HCEC 1CT (cell line): ENCODE measurements around the gene SH3TC1.

Experiments used
- DNase-seq: peaks from one replicate; pipeline ENCODE4 v3.0.0-alpha.2; 2017

The SH3TC1 gene

GRCh38 chr4:8233672-8234484 is 34.8 kb downstream of the SH3TC1 start:
- DNase-seq, result no peak

DNA sequence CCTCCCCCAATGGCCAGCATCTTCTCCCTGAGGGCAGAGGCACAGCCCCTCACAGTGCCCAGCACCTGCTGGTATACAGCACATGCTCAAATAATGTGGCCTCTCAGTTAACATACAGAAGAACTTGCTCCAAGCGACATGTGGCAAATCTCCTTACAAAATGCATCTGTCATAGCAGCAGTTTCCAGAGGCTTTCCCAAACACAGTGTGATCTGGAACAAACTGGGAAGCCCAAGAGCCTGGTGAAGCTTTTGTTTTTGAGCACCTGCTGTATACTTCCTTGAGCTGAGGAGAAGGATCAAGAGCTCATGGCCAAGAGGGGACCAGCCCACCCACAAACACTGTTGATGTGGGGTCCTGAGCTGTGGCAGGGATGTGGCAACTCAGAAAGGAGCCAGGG is 35.6 kb downstream of the SH3TC1 start:
- no peak for DNase-seq

GRCh38 chr4:8235224-8235623 is 36.1 kb downstream of the SH3TC1 start:
- DNase-seq, result no peak

- no peak for DNase-seq
Measured at GRCh38 chr4:8235686-8236085, 36.6 kb downstream of the SH3TC1 start.

DNA sequence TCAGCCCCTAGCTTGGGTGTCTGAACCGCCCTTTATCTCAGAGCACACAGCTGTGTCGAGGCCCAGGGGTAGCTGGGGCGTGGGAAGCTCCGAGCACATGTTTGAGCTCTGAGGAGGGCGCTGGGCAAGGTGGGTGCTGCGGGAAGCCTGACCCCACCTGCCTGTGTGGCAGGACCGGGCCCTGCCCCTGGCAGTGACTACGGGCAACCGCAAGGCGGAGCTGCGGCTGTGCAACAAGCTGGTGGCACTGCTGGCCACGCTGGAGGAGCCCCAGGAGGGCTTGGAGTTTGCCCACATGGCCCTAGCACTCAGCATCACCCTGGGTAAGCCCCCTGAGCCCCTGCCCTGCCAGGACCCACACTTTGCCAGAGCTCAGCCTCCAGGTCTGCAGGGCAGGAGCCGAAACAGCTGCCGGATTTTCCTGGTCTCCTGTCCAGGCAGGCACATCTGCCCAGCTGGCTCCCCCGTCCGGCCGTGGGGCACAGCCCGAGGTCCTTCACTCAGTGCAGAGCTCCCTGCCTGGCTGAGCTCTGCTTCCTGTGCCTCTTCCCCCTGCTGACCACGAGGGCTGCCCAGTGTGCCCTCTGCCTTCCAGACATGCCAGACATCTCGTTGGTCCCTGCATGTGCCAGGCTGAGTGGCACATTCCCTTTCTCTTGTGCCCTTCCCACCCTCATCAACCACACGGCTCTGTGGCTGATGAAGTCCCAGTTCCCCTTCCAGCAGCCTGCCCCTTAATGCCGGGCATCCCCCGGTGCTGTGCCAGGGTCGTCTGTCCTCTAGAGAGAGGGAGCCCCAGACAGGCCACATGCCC is 37.2 kb downstream of the SH3TC1 start:
- DNase-seq, result no peak

GRCh38 chr4:8236920-8237195 is 37.8 kb downstream of the SH3TC1 start:
- no peak for DNase-seq

DNA sequence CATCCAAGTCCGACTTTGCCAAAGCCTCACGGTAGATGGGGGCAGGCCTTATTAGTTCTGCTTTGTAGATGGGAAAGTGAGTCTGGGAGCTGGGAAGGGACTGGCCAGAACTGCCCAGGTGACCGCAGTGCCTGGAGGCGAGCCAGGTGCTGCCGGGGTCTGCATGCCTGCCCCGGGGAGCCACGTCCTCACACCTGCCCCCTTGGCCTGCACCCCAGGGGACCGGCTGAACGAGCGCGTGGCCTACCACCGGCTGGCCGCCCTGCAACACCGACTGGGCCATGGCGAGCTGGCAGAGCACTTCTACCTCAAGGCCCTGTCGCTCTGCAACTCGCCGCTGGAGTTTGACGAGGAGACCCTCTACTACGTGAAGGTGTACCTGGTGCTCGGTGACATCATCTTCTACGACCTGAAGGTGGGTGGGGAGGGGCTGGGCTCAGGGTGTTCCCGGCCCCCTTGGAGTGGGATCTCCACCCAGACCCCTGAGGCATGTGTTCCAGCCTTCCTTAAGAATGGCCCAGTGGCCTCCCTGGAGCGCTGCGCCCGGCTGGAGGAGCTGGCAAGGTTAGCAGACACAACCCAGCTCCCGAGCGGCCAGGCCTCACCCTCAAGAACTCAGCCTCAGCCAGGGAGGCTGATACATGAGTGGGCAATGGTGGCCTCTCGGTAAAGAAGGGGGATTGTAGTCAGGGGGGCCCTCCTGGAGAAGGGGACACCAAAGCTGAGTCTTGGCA is 38.3 kb downstream of the SH3TC1 start:
- no peak for DNase-seq

GRCh38 chr4:8238036-8238511 is 39.0 kb downstream of the SH3TC1 start:
- no peak for DNase-seq

DNA sequence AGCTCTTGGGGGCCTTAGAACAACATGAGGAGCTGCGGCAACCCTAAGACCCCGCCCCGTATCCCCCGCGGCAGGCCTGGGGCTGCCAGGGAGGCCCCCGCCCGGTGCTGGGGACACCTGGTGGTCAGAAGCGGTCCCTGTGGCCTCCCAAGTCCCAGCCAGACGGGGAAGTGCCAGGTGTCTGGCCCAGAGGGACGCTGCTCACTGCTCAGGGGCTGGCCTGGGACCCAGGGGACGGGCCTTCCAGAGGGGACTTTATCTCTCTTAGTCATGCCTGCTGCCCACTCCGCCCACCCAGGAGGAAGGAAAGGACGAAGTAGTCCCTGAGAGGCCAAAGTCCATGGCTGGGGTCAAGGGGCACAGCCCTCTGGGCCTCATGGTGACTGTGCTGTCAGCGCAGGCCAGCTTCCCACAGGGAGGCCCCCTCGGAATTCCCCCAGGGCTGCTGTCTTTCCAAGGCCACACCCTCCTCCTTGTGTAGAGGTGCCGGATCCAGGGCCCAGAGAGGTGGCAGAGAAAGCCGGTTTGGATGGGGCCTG is 39.5 kb downstream of the SH3TC1 start:
- DNase-seq, result no peak

- DNase-seq, result no peak
Measured at GRCh38 chr4:8239226-8239625, 40.1 kb downstream of the SH3TC1 start.

- no peak for DNase-seq
Measured at GRCh38 chr4:8239661-8240060, 40.6 kb downstream of the SH3TC1 start.

DNA sequence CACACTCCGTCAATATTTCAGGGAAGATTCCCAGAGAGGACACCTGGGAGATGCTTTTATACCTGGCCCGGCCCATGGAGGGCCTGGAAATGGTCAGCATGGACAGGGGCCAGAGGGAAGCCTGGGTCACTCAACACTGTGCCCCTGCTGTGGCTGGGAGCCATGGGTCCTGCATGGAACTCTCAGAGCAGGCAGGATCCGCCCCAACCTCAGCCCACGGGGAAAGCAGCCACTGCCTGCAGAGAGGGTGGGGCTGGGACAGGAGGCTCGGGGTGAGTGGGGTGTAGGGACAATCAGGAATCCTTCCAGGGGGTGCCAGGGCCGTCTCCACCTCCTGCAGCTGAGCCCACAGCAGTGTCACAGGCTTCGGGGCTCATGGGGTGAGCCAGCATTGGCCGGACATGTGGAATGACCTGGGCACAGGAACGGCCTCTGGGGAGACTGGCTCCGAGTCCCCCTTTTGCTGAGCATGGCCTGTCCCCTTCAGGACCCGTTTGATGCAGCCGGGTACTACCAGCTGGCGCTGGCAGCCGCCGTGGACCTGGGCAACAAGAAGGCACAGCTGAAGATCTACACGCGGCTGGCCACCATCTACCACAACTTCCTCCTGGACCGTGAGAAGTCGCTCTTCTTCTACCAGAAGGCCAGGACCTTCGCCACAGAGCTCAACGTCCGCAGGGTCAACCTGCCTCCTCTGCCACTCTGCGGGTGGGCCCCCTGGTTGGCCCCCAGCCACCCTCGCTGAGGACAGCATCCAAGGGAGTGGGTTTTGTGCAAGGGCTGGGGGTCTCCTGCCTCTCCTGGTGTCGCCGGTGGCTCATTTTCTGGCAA is 41.3 kb downstream of the SH3TC1 start:
- DNase-seq, result no peak

- DNase-seq, result no peak
Measured at GRCh38 chr4:8241211-8241779, 42.2 kb downstream of the SH3TC1 start.

DNA sequence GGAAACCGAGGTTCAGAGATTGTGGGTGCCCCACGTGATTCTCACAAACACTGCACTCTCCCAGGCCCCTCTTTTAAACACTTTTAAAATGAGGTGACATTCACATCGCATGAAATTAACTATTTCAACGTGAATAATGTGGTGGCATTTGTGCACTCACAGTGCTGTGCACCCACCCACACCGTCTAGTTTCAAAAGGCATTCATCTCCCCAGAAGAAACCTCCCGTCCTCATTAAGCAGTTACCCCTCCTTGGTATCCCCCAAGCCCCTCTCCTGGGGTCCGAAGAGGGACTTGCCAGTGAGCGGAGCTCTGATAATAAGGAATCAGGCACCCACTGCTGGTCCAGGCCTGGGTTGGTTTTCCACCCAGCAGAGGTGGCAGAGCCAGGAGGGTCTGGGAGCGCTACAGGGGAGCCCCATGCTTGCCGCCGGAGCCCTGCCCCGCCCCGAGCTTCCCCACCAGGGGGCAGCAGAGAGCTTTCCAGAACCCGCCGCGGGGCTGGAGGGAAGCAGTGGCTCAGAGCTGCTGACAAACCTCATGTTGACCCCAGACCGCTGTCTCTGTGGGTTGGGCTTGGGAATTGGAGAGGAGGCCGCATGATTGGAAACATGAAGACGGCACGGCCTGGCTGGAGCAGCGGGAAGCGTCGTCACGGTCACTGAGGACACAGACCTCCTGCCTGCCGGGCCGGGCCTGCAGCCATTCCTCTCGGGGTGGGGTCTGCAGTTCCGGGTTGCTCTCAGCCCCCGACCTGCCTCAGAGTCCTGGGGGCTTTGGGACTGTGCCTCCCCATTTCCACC is 43.0 kb downstream of the SH3TC1 start:
- DNase-seq, result peak; percentile 37

- no peak for DNase-seq
Measured at GRCh38 chr4:8242782-8243560, 43.9 kb downstream of the SH3TC1 start.

DNA sequence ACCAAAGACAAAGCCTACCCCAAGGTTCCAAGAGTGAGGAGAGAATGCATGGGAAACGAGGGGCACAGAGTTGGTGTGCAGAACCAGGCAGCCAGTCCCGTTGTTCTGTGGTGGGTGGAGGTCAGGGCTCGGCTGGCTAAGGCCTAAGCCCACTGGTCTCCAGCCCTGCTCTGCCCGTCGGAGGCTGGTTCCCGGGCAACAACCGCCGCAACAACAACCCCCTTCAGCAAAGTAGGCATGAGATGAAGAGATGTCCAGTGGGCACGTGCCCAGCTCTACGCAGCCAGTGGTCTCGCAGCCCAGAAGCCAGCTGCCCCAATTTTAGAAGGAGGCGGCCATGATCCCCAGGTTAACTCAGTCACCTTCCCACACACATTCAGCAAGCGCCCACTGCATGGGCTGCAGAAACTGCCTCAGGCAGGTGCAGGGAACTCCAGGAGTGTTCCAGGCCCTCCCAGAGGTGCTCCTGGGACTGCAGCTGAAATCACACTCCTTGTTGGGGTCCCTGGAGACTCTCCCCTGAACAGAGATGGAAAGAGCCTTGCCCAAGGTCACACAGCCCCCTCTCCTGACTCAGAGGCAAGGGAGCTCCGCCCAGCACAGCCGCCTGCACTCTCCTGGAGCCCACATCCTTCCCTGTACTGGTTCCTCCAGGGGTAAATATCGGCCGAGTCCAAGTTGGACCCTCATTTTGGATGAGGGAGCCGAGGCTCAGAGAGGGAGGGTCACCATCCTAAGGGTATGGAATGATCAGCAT is 45.1 kb downstream of the SH3TC1 start:
- DNase-seq, result no peak

GRCh38 chr4:8244931-8245460 is 45.9 kb downstream of the SH3TC1 start:
- no peak for DNase-seq

GRCh38 chr4:8245884-8246833 is 47.1 kb downstream of the SH3TC1 start:
- DNase-seq, result no peak
